Measurements from ENCODE around the gene SIX5.
"Not testable (repeated sequence)": the region's sequence is repeated elsewhere in the genome, so short reads cannot be mapped to it uniquely, and the experiment has no call there.

The SIX5 gene

DNA sequence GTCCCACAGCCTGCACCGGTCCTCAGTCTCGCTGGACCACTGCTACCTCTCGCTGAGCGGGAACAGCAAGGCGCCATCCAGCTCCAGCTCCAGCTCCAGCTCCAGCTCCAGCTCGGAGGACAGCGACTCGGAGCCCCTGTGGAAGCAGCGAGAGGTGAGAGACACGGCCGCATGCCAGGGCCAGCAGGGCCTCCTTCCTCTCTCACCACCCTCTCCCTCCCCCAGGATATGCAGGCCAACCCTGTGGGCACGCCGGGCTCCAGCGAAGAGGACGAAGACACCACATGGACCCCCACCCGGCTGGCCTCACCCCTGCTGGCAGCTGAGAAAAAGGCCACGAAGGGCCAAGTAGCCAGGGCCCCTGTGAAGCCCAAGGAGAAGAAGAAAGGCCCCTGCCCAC lies 7.3 kb downstream of the SIX5 start:
- no peak overlapping the region for H3K4me3 ChIP-seq (ENCODE audit: low read depth, low read length)
- TF ChIP-seq, protein P1, sequence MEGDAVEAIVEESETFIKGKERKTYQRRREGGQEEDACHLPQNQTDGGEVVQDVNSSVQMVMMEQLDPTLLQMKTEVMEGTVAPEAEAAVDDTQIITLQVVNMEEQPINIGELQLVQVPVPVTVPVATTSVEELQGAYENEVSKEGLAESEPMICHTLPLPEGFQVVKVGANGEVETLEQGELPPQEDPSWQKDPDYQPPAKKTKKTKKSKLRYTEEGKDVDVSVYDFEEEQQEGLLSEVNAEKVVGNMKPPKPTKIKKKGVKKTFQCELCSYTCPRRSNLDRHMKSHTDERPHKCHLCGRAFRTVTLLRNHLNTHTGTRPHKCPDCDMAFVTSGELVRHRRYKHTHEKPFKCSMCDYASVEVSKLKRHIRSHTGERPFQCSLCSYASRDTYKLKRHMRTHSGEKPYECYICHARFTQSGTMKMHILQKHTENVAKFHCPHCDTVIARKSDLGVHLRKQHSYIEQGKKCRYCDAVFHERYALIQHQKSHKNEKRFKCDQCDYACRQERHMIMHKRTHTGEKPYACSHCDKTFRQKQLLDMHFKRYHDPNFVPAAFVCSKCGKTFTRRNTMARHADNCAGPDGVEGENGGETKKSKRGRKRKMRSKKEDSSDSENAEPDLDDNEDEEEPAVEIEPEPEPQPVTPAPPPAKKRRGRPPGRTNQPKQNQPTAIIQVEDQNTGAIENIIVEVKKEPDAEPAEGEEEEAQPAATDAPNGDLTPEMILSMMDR (IDR thresholded peaks at IDR 0.05; ENCODE audit: low read depth, low read length, missing control alignments), result no peak
- in situ Hi-C loops (cut with HindIII; ENCODE audit: low sequenced_read_pairs), result no loop called here
- DNase-seq (ENCODE audit: low read depth), result no peak

DNA sequence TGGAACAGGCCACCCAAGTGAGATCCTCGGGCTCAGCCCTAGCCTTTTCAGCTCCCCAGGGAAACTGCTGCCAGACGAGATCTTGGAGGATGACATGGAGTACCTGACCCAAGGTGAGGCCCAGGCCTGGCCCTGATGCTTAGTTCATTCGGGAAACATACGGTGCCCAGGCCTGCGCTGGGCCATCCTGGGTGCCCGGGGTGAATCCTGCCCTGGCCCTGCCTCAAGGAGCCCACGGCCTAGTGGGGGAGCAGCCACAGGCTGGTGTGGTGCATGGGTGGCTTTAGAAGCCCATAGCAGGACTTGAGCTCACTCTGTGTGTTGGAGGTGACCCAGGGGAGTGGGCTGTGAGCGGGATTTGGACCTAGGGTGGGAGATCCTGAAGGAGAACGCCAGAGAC lies 10.1 kb downstream of the SIX5 start:
- TF ChIP-seq, protein P1 (IDR thresholded peaks at IDR 0.05; ENCODE audit: low read depth, low read length, missing control alignments), result no peak
- in situ Hi-C loops (cut with HindIII; ENCODE audit: low sequenced_read_pairs), result no loop called here
- H3K4me3 ChIP-seq (ENCODE audit: low read depth, low read length), result no peak overlapping the region
- DNase-seq (ENCODE audit: low read depth), result no peak

GRCh38 chr19:45757695-45758094 lies 11.4 kb downstream of the SIX5 start:
- no peak for DNase-seq (ENCODE audit: low read depth)
- TF ChIP-seq, protein P1 (IDR thresholded peaks at IDR 0.05; ENCODE audit: low read depth, low read length, missing control alignments), result no peak
- in situ Hi-C loops (cut with HindIII; ENCODE audit: low sequenced_read_pairs), result no loop called here
- H3K4me3 ChIP-seq (ENCODE audit: low read depth, low read length), result no peak overlapping the region

DNA sequence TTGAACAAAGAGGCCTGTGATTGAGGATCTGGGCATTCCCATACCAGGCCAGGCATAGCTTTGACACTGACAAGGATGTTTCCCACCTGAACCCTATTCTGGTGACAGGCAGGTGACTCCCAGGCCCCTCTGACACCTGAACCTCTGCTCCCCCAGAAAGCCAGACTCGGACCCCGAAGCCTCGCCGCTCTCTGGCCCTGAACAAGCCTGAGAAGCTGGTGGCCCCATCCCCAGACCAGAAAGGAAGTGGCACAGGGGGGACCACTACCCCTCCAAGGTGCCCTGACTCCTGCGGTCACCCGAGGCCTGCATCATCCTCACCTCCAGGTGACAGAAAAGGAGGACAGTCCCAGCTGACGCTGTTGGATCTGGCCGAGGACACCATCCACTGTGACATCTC lies 14.7 kb downstream of the SIX5 start:
- TF ChIP-seq, protein P1 (IDR thresholded peaks at IDR 0.05; ENCODE audit: low read depth, low read length, missing control alignments), result no peak
- in situ Hi-C loops (cut with HindIII; ENCODE audit: low sequenced_read_pairs), result no loop called here
- H3K4me3 ChIP-seq (ENCODE audit: low read depth, low read length), result no peak overlapping the region
- no peak for DNase-seq (ENCODE audit: low read depth)

DNA sequence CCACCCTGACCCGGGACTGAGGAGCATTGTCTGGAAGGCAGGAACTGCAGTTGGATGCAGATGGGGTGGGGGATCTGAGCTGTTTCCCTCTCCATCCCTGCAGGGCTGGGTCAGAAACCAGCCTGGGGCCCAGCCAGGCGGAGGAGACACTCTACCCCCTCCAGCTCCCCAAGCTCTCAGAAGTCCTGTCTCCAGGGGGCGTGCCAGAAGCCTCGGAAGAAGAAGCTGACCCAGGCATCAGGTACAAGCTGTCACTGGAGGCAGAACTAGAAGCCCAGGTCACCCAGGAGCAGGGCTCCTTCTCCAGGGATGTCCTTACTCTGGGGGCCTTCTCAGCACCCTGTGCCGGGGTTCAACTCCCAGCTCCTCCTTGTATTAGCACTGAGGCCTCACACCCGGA lies 15.5 kb downstream of the SIX5 start:
- no peak overlapping the region for H3K4me3 ChIP-seq (ENCODE audit: low read depth, low read length)
- TF ChIP-seq, protein P1 (IDR thresholded peaks at IDR 0.05; ENCODE audit: low read depth, low read length, missing control alignments), result no peak
- in situ Hi-C loops (cut with HindIII; ENCODE audit: low sequenced_read_pairs), result no loop called here
- DNase-seq (ENCODE audit: low read depth), result no peak

DNA sequence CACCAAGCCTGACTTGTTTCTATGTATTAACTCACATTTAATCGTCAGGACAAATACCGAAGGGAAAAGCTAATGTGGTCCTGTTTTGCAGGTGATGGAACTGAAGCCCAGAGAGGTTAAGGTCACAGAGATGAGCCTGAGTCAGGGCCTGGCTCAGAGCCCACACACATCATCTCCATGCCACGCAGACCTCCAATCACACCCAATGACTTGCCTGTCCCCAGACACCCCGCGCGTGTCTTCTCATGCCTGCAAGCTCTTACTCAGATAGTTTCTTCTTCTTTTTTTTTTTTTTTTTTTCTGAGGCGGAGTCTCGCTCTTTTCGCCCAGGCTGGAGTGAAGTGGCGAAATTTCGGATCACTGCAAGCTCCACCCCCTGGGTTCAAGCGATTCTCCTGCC lies 16.4 kb downstream of the SIX5 start:
- no peak overlapping the region for H3K4me3 ChIP-seq (ENCODE audit: low read depth, low read length)
- in situ Hi-C loops (cut with HindIII; ENCODE audit: low sequenced_read_pairs), result no loop called here
- TF ChIP-seq, protein P1 (IDR thresholded peaks at IDR 0.05; ENCODE audit: low read depth, low read length, missing control alignments), result no peak
- no peak for DNase-seq (ENCODE audit: low read depth)

DNA sequence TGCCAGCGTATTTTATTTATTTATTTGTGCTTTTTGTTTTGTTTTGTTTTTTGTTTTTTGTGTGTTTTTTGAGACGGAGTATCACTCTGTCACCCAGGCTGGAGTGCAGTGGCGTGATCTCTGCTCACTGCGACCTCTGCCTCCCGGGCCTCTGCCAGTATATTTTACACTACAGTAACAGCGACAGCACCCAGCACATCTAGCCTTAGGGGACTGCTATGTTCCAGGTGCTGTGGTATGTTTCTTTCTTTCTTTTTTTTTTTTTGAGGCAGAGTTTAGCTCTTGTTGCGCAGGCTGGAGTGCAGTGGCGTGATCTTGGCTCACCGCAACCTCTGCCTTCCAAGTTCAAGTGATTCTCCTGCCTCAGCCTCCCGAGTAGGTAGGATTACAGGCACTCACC lies 17.6 kb downstream of the SIX5 start:
- DNase-seq (ENCODE audit: low read depth); in situ Hi-C loops (cut with HindIII; ENCODE audit: low sequenced_read_pairs); H3K4me3 ChIP-seq (ENCODE audit: low read depth, low read length): not testable (repeated sequence)

Measured in astrocyte of the cerebellum (primary cell).